GM21529 (cell line): ENCODE results near the gene TMEM14C.
A peak's percentile ranks its signal among the peaks of the same experiment; 100 is the strongest.

Experiments
- ATAC-seq: cut with Tn5 transposase; IDR thresholded peaks from one replicate; pipeline ENCODE4 v1.9.1; 2021; ENCODE audit not compliant: unreplicated experiment

Gene TMEM14C

DNA sequence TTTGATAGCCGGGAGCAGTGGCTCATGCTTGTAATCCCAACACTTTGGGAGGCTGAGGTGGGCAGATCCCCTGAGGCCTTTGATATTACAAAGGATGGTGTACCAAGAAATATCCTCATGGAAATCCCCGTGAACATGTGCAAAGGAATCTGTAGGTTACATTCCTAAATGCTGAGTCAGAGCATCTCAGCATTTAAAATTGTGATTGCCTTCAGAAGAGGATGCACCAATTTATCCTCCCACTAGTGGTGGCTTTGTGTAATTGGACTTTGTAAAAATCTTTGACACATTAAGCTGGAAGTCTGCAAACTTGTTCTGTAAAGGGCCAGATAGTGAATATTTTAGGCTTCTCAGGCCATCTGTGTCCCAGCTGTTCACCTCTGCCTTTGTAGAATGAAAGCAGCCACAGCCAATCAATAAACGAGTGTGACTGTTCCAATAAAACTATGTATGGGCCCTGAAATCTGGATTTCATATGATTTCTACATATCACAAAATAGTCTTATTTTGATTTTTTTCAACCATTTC lies 36.5 kb downstream of the TMEM14C start:
- ATAC-seq: peak; percentile 75

GRCh38 chr6:10759884-10760329 lies 37.0 kb downstream of the TMEM14C start:
- ATAC-seq: no peak

DNA sequence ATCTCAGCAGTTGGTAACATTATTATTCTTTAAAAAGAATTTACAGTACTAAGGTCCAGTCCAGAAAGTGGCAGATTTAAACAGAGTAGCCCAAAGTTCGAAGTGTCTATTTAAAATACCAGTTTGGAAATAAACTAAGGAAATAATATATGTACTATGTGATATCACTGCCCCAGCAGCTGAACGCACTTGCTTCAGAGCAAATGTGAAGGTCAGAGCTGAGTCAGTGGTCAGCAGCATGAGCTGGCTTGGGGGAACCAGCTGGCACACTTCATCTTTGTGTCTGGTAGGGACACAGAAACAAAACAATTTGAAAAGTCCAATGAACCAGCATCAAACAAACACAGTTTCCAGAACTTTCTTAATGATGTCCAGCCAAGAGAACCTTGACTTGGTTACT lies 40.1 kb downstream of the TMEM14C start:
- ATAC-seq: no peak

DNA sequence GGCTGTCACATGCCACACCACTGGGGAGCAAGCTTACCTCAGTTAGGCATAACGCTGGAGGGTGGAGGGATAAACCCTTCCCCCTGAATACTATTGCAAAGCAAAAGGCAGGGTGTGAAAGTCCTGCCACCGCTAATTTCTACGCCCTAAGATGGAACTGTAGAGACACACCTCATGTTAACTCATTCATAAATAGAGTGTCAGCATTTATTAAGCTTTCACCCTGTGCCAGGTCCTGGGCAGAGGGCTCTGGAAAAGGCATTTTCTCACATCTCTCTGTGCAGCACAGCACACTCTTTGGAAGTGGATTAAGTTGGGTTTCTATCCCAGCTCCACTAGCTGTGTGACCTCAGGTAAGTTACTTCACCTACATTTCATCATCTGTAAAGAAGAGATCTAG lies 46.5 kb downstream of the TMEM14C start:
- ATAC-seq: no peak

- no peak for ATAC-seq
Observed at GRCh38 chr6:10771371-10771894, 48.6 kb downstream of the TMEM14C start.

- ATAC-seq: no peak
Observed at GRCh38 chr6:10778230-10778629, 55.4 kb downstream of the TMEM14C start.

DNA sequence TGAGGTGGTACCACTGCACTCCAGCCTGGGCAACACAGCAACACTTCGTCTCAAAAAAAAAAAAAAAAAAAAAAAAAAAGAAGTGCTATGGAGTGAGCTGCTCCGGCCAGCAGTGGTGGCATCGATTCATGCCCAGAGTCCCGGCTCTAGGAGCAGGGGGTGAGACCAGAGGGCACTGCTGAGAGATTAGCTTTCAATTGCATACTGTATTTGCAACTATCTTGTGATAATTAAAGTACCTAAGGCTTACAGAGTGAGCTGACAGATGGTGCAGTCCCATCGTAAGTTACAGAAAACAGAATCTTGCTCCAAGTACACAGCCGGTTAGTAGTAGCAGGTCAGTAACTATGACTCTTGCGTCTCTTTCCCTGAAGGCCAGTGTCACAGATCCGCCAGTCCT lies 56.2 kb downstream of the TMEM14C start:
- ATAC-seq: no peak
